ES-I3 (cell line): ENCODE measurements around the gene CFAP65.

Source experiments
- H3K36me3 ChIP-seq: 2 replicates; pipeline ENCODE4 v1.6.1; 2013; ENCODE audit warnings: mild to moderate bottlenecking, low read length, control low read depth, moderate library complexity; ENCODE audit not compliant: insufficient read depth
- H3K4me1 ChIP-seq: 2 replicates; pipeline ENCODE4 v1.6.1; 2013; ENCODE audit warnings: mild to moderate bottlenecking, control low read depth, low read length; ENCODE audit not compliant: insufficient read depth
- H3K9ac ChIP-seq: 2 replicates; pipeline ENCODE4 v1.6.1; 2013; ENCODE audit warnings: low read depth, mild to moderate bottlenecking, low read length, moderate library complexity
- H3K9me3 ChIP-seq: 2 replicates; pipeline ENCODE4 v1.6.1; 2013; ENCODE audit warnings: mild to moderate bottlenecking, low read length, moderate library complexity; ENCODE audit not compliant: control insufficient read depth, insufficient read depth

CFAP65 gene

DNA sequence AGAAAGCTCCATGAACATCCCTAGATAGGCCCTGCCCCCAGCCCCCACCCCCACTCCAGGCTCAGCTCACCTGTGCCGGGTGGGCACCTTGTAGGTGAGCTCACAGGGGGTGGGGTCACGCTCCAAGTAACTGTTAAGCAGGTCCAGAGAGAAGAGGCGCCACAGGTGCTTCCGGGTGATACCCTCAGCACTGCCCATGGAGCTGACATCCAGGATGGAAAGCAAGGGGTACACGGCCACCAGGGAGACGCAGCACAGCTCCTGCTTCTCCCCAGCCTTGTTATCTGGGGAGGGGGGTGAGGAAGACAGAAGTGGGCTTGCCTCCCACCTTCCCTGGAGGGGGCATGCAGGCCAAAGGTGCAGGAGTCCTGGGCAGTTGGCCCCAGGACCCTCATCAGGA is 21.9 kb downstream of the CFAP65 start:
- no peaks in the 10 kb centered on the region for H3K9me3 ChIP-seq
- H3K9ac ChIP-seq, result no peak overlapping the region
- no peaks in the 10 kb centered on the region for H3K36me3 ChIP-seq
- H3K4me1 ChIP-seq, result no peaks in the 10 kb centered on the region

- Histone ChIP-seq H3K9ac (no peak overlapping the region), H3K4me1 (no peaks in the 10 kb centered on the region), H3K9me3 (no peaks in the 10 kb centered on the region)
Observed at GRCh38 chr2:219018726-219019125, 22.6 kb downstream of the CFAP65 start.

GRCh38 chr2:219018286-219018685 is 23.0 kb downstream of the CFAP65 start:
- no peaks in the 10 kb centered on the region for H3K4me1 ChIP-seq
- H3K9me3 ChIP-seq, result no peaks in the 10 kb centered on the region
- no peak overlapping the region for H3K9ac ChIP-seq
- no peaks in the 10 kb centered on the region for H3K36me3 ChIP-seq

More at GRCh38 chr2:219018726-219019125, 22.6 kb downstream of the CFAP65 start:
- H3K36me3 ChIP-seq, result no peaks in the 10 kb centered on the region

DNA sequence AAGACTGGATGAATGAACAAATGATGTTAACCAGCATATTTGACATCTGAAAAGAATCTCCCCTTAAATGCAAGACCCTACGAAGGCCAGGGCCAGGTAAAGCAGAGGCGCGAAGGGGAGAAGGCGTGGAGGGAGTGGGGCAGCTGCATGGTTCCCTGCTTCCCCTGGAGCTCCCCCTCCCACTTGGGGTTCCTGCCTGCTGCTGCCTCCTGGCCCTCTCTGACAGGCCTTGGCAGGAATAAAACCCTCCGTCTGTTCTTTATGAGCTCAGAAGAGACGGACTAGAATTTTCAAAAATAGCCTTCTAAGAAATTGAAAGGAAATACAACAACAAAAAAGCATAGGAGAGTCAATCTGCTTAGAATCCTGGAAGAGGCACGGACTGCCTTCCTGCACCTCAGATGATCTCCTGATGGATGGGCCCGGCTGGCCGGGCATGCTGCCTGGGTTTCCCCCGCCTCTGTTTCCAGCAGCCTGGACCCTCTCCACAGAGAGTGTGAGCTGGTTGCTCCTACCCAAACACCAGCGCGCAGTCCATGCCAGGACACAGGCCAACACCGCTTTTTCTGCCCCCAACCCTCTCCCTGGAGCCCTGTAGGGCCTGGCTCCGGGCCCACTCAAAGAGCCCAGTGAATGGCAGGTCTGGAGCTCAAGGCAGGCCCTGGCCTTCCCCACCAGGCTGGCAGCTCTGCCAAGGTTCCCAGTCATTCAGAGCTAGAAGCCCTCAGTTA is 23.9 kb downstream of the CFAP65 start:
- no peaks in the 10 kb centered on the region for H3K36me3 ChIP-seq
- H3K4me1 ChIP-seq, result no peaks in the 10 kb centered on the region
- H3K9ac ChIP-seq, result no peak overlapping the region
- H3K9me3 ChIP-seq, result no peaks in the 10 kb centered on the region

DNA sequence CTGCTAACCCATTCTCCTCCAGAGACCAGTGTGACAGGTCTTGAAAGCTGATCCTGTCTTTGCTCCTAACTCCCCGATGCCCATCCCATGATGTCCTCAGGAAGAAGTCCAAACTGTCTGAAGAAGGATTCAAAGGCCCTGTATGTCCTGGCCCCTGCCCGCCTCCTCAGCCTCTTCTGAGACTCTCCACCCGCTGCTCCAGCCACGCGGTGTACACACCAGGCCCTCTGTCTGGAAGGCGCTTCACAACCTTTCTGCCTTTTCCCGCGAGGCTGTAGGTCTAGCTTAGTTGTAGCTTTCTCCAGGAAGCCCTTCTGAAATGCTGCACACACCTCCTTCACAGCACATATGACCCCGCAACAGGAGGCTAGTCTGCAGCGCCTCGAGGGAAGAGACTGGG is 24.6 kb downstream of the CFAP65 start:
- no peaks in the 10 kb centered on the region for H3K4me1 ChIP-seq
- H3K36me3 ChIP-seq, result no peaks in the 10 kb centered on the region
- no peaks in the 10 kb centered on the region for H3K9me3 ChIP-seq
- H3K9ac ChIP-seq, result no peak overlapping the region

GRCh38 chr2:219010873-219011272 is 30.4 kb downstream of the CFAP65 start:
- no peaks in the 10 kb centered on the region for H3K4me1 ChIP-seq
- no peak overlapping the region for H3K9ac ChIP-seq
- H3K36me3 ChIP-seq, result no peaks in the 10 kb centered on the region
- no peaks in the 10 kb centered on the region for H3K9me3 ChIP-seq

DNA sequence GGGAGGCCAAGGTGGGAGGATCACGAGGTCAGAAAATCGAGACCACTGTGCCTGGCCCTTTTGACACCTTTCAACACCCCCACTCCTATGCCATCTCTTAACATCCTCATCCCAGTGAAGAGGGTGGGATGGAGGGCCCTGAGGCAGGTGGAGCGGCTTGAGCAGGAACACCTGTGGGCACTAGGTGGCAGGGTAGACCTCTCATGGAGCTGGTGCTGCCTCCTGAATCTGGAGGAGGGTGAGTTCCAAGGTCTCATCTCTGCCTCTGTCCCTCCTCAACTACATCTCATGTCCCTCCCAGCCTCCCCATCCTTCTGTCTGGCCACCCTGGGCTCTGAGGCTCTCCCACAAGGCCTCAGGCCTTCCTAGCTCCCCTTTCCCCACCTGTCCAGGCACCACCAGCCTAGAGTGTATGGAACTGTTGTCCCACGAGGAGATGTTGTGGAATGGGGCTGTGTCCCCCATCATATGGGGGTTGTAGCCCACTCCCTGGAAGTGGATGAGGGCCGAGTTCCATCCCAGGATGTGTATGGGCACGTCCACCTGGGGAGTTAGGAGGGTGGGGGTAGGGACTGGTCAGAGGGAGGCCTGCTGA is 31.1 kb downstream of the CFAP65 start:
- Histone ChIP-seq H3K9ac (no peak overlapping the region), H3K36me3 (no peaks in the 10 kb centered on the region), H3K4me1 (no peaks in the 10 kb centered on the region), H3K9me3 (no peaks in the 10 kb centered on the region)

DNA sequence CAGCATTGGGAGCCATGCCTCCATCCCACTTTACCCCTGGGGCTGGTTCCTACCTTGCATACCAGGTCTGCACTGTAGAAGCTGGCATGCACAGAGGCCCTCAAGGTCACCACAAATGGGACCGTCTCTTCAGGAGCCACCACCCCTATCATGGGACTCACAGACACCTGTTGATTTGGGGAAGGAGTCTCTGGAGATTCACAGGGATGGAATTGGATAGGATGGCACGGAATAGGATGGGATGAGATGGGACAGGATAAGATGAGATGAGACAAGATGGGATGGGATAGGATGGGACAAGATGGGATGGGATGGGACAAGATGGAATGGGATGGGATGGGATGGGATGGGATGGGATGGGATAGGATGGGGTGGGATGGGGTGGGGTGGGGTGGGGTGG is 32.0 kb downstream of the CFAP65 start:
- Histone ChIP-seq H3K9me3 (no peaks in the 10 kb centered on the region), H3K9ac (no peak overlapping the region), H3K4me1 (no peaks in the 10 kb centered on the region), H3K36me3 (no peaks in the 10 kb centered on the region)

DNA sequence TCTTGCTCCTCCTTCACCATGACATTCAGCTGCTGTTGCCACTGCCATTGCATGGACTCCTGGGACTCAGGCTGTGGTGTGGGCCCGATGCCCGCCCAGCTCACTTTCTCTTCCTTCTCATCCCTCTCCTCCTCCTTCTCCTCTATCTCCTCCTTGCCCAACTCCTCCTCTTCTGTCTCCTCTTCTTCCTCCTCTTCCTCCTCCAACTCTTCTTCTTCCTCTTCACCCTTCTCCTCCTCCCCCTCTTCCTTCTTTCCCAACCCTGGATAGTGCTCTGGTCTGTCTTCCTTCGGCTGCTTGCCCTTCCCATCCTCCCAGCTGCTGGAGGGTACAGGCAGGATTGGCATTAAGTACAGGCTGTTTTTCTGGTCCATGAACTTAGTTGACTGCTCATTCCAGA is 37.3 kb downstream of the CFAP65 start:
- H3K36me3 ChIP-seq, result no peaks in the 10 kb centered on the region
- H3K4me1 ChIP-seq, result peaks cover 16% of the 10 kb centered on the region; the same call in 1 of the 2 replicates
- H3K9me3 ChIP-seq, result no peaks in the 10 kb centered on the region
- no peak overlapping the region for H3K9ac ChIP-seq

GRCh38 chr2:219003267-219003634 is 38.1 kb downstream of the CFAP65 start:
- H3K9me3 ChIP-seq, result no peaks in the 10 kb centered on the region
- no peaks in the 10 kb centered on the region for H3K36me3 ChIP-seq
- peaks cover 16% of the 10 kb centered on the region; the same call in 1 of the 2 replicates for H3K4me1 ChIP-seq
- H3K9ac ChIP-seq, result no peak overlapping the region

DNA sequence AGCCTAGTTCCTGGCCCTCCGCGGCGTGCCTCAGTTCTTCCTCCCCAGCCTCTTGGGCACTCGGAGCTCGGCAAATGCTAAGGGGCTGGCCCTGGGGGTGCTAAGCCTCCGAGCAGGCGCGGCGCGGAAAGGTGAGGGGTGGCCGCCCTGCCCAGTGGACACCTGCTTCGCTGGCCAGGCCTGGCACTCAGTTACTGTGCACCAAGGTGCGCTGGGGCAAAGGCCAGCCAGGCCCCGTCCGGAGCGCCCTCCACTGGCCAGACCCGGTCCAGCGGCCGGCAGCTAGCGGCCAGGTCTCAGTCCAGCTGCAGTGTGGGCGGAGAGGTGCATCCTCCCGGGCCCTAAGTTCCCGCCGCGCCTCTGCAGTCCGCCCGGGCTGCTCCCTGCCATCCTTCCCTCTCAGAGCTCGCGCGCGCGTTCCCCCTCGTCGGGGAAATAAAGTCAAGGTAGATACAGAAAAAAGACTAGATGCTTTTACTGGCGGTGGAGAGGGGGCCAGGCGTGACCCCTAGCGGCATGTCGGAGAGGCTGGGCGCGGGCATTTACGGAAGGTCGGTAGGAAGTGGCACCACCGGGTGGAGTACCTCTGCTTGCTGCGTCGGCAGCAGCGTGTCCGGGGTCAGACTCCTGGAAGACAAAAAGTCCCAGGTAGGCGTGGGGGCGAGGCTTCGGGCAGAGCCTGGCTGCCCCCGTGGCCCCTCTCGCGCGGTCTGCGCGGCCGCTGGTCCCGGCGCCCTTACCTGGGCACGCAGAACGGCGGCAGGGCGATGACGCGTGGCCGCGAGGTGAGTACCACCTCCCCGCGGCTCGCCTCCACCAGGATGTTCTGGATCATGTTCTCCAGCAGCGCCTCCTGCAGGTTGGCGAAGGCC is 38.7 kb downstream of the CFAP65 start:
- Histone ChIP-seq H3K4me1 (peaks cover 16% of the 10 kb centered on the region; the same call in 1 of the 2 replicates), H3K9ac (peak overlapping the region; percentile 58; the same call in 1 of the 2 replicates)

GRCh38 chr2:219001577-219002394 is 39.5 kb downstream of the CFAP65 start:
- Histone ChIP-seq H3K9me3 (no peaks in the 10 kb centered on the region), H3K4me1 (peaks cover 16% of the 10 kb centered on the region; the same call in 1 of the 2 replicates), H3K36me3 (no peaks in the 10 kb centered on the region), H3K9ac (peak overlapping the region; percentile 33; the same call in 1 of the 2 replicates)

More for the DNA sequence above, 38.7 kb downstream of the CFAP65 start:
- Histone ChIP-seq H3K9me3 (no peaks in the 10 kb centered on the region), H3K36me3 (no peaks in the 10 kb centered on the region)

DNA sequence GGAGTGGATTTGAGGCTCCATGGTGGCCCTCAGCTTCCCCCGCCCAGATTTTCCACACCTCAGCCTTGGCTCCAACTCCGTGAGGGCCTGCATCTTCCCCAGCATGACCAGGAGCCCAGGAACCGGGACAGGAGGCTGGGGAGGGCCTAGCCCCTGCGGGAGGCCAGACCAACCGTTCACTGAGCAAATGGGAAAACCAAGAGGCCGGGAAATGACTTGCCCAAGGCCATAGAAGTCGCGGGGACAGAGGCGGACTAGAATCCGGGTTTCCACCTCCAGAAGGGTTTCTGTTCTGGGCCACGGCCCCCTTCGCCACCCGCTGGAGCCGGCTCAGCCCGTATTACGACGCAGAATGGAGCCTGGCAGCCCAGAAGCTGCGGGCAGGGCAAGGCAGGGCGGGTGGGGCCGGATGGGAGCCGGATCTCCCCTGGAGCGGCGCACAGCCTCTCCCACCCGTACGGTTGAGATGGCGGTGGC is 40.2 kb downstream of the CFAP65 start:
- no peaks in the 10 kb centered on the region for H3K9me3 ChIP-seq
- peaks cover 16% of the 10 kb centered on the region; the same call in 1 of the 2 replicates for H3K4me1 ChIP-seq
- no peak overlapping the region for H3K9ac ChIP-seq
- no peaks in the 10 kb centered on the region for H3K36me3 ChIP-seq

DNA sequence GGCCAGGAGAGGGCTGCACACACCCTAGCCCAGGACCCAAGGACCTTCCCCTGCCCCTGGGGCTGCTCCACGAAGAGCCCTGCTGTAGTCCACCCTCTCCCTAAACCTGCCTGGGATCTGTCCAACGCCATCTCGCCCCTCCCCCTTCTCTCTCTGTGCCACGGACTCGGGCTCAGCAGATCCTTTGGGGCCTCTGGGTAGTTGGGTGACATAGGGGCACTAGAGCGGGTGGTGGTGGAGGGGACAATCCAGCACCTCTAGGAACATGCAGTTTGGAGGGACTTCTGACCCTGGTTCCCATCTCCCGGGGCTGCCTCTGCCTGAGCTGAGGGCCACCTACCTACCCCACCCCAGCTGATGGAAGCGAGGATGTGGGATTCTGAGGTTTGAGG is 40.8 kb downstream of the CFAP65 start:
- Histone ChIP-seq H3K4me1 (peaks cover 16% of the 10 kb centered on the region; the same call in 1 of the 2 replicates), H3K36me3 (no peaks in the 10 kb centered on the region), H3K9ac (no peak overlapping the region), H3K9me3 (no peaks in the 10 kb centered on the region)
